Adrenal gland (tissue), 12 donors: Measurements from ENCODE around the gene RUFY2. TPM values are rescaled to one million over a fixed set of nuclear protein-coding genes. Genes with fewer than 3 reads are reported as not detected.

ENCODE experiments used
- DNase-seq, 7 donors: peaks; one replicate each; pipeline ENCODE4 v3.0.0-alpha.2; 2019 to 2020
- H3K27ac ChIP-seq, 5 donors: fragments of 200-600 bp; sonication (generic) in 4 of 5; 1 replicate in 3 of 5; 2 replicates in 2 of 5; pipeline versions ENCODE4 v1.5.1 to v1.8.0; 2016 to 2020; ENCODE audit warnings: mild to moderate bottlenecking in 1 of 5
- H3K27me3 ChIP-seq: fragments of 200-600 bp; 2 replicates; pipeline ENCODE4 v1.8.0; 2021
- H3K36me3 ChIP-seq, 2 donors: fragments of 200-600 bp; replicated peaks in 1 of 2; 1 replicate in 1 of 2; 2 replicates in 1 of 2; pipeline versions ENCODE4 v1.5.1 to v1.8.0; 2018 to 2022
- H3K4me1 ChIP-seq, 2 donors: fragments of 200-600 bp; replicated peaks in 1 of 2; 1 replicate in 1 of 2; 2 replicates in 1 of 2; pipeline versions ENCODE4 v1.5.1 to v1.8.0; 2018 to 2021
- H3K4me3 ChIP-seq, 4 donors: fragments of 200-600 bp; sonication (generic) in 3 of 4; one replicate each; pipeline ENCODE4 v1.5.1; 2016 to 2018
- H3K9me3 ChIP-seq, 3 donors: fragments of 200-600 bp; sonication (generic) in 1 of 3; replicated peaks in 1 of 3; 1 replicate in 2 of 3; 2 replicates in 1 of 3; pipeline versions ENCODE4 v1.5.1 to v1.8.0; 2016 to 2021
- CTCF ChIP-seq, 6 experiments: fragments of 450-650 bp in 4 of 6; fragments of 200-600 bp in 2 of 6; sonication (generic) in 1 of 6; IDR thresholded peaks; 1 replicate in 5 of 6; 2 replicates in 1 of 6; pipeline versions ENCODE4 v1.5.1 to v1.8.0; 2016 to 2021; ENCODE audit warnings: antibody characterized with exemption in 6 of 6, mild to moderate bottlenecking in 2 of 6, moderate library complexity in 1 of 6
- POLR2A ChIP-seq, 2 donors: fragments of 450-650 bp; IDR thresholded peaks; one replicate each; pipeline ENCODE4 v1.6.1; 2017; ENCODE audit warnings: antibody characterized with exemption in 2 of 2, mild to moderate bottlenecking in 2 of 2, moderate library complexity in 1 of 2
- WGBS, 4 donors: extraction: QIAGEN DNeasy Blood & Tissue Kit in 2 of 4; methylation state at CpG; one replicate each; pipeline versions ENCODE4 v1.1.5 to v1.1.7; 2013 to 2017; 5-methylcytosine and 5-hydroxymethylcytosine counted together
- intact Hi-C, 2 donors: fragments of 100-400 bp; cut with DNase I; formaldehyde crosslinking; loops; one replicate each; pipeline versions ENCODE4 v1.14.1 to v1.15.0; 2022 to 2023
- polyA plus RNA-seq, 3 donors: library from polyadenylated mRNA; stranded (reverse); fragments of 200-250 nt in 2 of 3; fragments of 350-450 nt in 1 of 3; fragmentation: Illumina TruSeq in 1 of 3; extraction: RNeasy Lipid Tissue Mini Kit (QIAGEN cat#74804) in 1 of 3; gene quantifications; one replicate each; pipeline ENCODE4 v1.2.3, GENCODE V29; 2013 to 2014
- total RNA-seq, 9 donors: library from RNA; depleted of rRNA in 4 of 9; stranded (reverse); fragments of >200 nt in 4 of 9; fragments of 120-200 nt in 1 of 9; fragmentation: NEBNext Ultra II Directional in 1 of 9; extraction: Animal tissue kit (Norgen Biotek cat#: 25700) in 1 of 9; gene quantifications; one replicate each; pipeline versions ENCODE4 v1.1.0 to v1.2.4, GENCODE V29; 2013 to 2023
- donor health status: healthy with polysubstance abuse.
- donor health status: Bipolar disorder and iron deficiency.
- donor health status: DM: yes; HTN: yes; CAD: no.
- donor health status: DM: no; HTN: no; CAD: no.
- donor health status: DM: no; HTN: no; CAD: no.
- donor health status: DM: yes; HTN: yes; CAD: no.

Gene RUFY2
- total and polyA plus RNA-seq, 12 donors: 6.5 to 26.0 (median 15.5) TPM

DNA sequence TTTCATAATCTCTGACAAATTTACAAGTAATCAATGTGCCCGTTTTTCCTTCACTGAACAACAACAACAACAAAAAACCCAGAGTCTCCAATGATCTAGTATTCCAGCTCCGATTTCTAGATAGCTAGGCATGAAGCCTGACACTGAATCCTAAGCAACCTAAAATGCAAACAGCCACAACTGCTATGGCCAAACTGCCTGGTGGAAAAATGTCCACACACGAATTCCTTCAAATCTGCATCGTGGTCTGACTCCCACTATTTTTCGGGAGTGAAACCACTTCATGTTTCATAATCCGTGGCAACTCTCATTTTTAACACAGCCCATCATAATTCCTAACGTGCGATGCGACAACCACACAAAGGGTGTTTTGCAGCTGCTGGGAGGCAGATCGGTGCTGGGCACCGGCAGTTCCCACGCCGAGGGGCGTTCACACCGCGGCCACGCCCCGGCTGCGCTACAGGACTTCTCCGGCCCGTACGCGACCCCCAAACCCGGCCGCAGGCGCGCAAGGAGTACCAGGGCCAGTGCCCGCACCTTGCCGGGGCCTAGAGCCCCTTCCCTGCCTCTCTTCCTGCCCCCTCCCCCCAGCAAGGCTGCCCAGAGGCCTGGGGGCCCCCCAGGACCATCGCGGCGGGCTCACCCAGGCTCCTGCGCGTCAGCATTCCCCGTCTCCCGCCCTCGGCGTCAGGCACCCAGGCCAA, 814 bp downstream of the RUFY2 start:
- intact Hi-C loops: no loop called here
- WGBS, 4 donors: 0 to 5% (median 0%) methylated on average over 10 to 38 of the region's 38 CpGs
- peak overlapping the region; percentile 40 to 100 (median 74) for H3K4me3 ChIP-seq
- TF ChIP-seq POLR2A (IDR thresholded peaks at IDR 0.05) (no peak), CTCF (IDR thresholded peaks at IDR 0.05) (no peak)
- no peaks in the 10 kb centered on the region for H3K27me3 ChIP-seq
- peak overlapping the region in 4 of 5 donors; percentile 73 to 92 (median 79) for H3K27ac ChIP-seq
- no peaks in the 10 kb centered on the region for H3K9me3 ChIP-seq
- peak in 6 of 7 donors; percentile 38 to 60 (median 40) for DNase-seq
- H3K4me1 ChIP-seq: peaks cover 0 to 15% of the 10 kb centered on the region in 2 donors
- no peaks in the 10 kb centered on the region for H3K36me3 ChIP-seq

DNA sequence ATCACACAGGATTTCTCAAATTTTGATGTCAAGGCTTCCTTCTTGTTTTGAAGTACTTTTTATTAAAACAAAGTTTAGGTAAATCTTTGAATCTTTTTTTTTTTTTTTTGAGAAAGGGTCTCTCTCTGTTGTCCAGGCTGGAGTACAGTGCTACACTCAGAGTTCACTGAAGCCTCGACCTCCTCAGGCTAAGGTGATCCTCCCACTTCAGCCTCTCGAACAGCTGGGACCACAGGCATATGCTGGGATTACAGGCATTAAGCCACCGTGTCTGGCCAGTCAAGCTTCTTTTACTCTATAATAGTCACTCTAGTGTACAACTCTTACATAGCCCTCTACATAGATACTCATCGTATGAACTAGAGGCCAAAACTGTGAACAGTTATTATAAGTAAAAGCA, 3.4 kb downstream of the RUFY2 start:
- WGBS, 4 donors: 91 to 93% (median 93%) methylated on average over 4 of the region's 4 CpGs
- no peak for TF ChIP-seq CTCF (IDR thresholded peaks at IDR 0.05)
- Histone ChIP-seq H3K36me3 (no peaks in the 10 kb centered on the region), H3K4me3 (no peak overlapping the region), H3K4me1 (peaks cover 0 to 15% of the 10 kb centered on the region in 2 donors), H3K9me3 (no peaks in the 10 kb centered on the region), H3K27me3 (no peaks in the 10 kb centered on the region), H3K27ac (no peak overlapping the region)
- intact Hi-C loops: no loop called here
- no peak for DNase-seq

DNA sequence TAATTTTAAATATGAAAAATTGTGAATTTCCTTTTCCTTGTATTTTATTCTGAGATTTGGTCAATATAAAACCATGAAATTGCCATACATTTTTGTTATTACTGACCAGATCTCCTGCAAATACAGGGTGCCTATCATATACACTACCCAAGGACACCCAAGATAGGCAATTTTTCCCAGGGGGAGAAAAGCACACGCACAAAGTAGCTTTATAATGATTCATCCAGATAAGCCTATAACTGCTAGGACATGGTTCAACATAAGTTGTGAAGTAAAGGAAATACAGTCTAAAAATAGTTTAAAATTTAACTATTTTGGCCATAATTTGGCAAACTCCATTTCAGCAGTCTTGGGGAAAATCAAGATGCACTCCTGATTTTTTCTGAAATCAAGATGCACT, 4.8 kb downstream of the RUFY2 start:
- intact Hi-C loops: no loop called here
- Histone ChIP-seq H3K4me3 (no peak overlapping the region), H3K27me3 (no peaks in the 10 kb centered on the region), H3K36me3 (no peaks in the 10 kb centered on the region), H3K4me1 (peaks cover 0 to 10% of the 10 kb centered on the region in 2 donors), H3K9me3 (no peaks in the 10 kb centered on the region), H3K27ac (no peak overlapping the region)
- no peak for DNase-seq
- TF ChIP-seq POLR2A (IDR thresholded peaks at IDR 0.05): no peak
- no peak for TF ChIP-seq CTCF (IDR thresholded peaks at IDR 0.05)
- WGBS, 4 donors: 49 to 73% (median 56%) methylated on average over 1 of the region's 1 CpG

GRCh38 chr10:68397005-68397404, 10.1 kb downstream of the RUFY2 start:
- WGBS, 4 donors: 85 to 100% (median 95%) methylated on average over 1 of the region's 1 CpG
- H3K4me3 ChIP-seq: no peak overlapping the region
- no peak for TF ChIP-seq POLR2A (IDR thresholded peaks at IDR 0.05)
- no peak for TF ChIP-seq CTCF (IDR thresholded peaks at IDR 0.05)
- intact Hi-C loops: no loop called here
- no peaks in the 10 kb centered on the region for H3K9me3 ChIP-seq
- H3K27me3 ChIP-seq: no peaks in the 10 kb centered on the region
- H3K4me1 ChIP-seq: no peaks in the 10 kb centered on the region
- H3K36me3 ChIP-seq: peaks cover 0 to 3% of the 10 kb centered on the region in 2 donors
- H3K27ac ChIP-seq: no peak overlapping the region
- DNase-seq: no peak
